CD14-positive monocyte (primary cell): ENCODE results near the gene CSRP1. TPM values are rescaled to one million over a fixed set of nuclear protein-coding genes. Genes with fewer than 3 reads are reported as not detected.

Experiments
- DNase-seq, 3 donors: peaks; one replicate each; pipeline ENCODE4 v3.0.0-alpha.2; 2011 to 2022
- H2AFZ ChIP-seq: 2 replicates; pipeline ENCODE4 v1.6.0; 2012; ENCODE audit warnings: mild to moderate bottlenecking, low read depth, low read length, inconsistent platforms; ENCODE audit not compliant: insufficient read depth, poor library complexity, severe bottlenecking
- H3K27ac ChIP-seq, 2 donors: 1 replicate in 1 of 2; 2 replicates in 1 of 2; pipeline ENCODE4 v1.5.1; 2012 to 2013; ENCODE audit warnings: low read length in 2 of 2, control low read depth in 1 of 2, inconsistent platforms in 1 of 2, low read depth in 1 of 2, mild to moderate bottlenecking in 1 of 2
- H3K27me3 ChIP-seq, 2 donors: one replicate each; pipeline versions ENCODE4 v1.6.0 to v1.6.1; 2011 to 2013; ENCODE audit warnings: low read length in 2 of 2; ENCODE audit not compliant: control insufficient read depth in 2 of 2, insufficient read depth in 2 of 2
- H3K36me3 ChIP-seq, 2 donors: replicated peaks in 1 of 2; 1 replicate in 1 of 2; 2 replicates in 1 of 2; pipeline versions ENCODE4 v1.5.1 to v1.6.1; 2012 to 2013; ENCODE audit warnings: low read length in 2 of 2, control low read depth in 1 of 2, inconsistent platforms in 1 of 2, mild to moderate bottlenecking in 1 of 2; ENCODE audit not compliant: insufficient read depth in 2 of 2, control insufficient read depth in 1 of 2
- H3K4me1 ChIP-seq, 2 donors: 1 replicate in 1 of 2; 2 replicates in 1 of 2; pipeline versions ENCODE4 v1.5.1 to v1.6.1; 2012 to 2013; ENCODE audit warnings: low read length in 2 of 2, control low read depth in 1 of 2, inconsistent platforms in 1 of 2, mild to moderate bottlenecking in 1 of 2, moderate library complexity in 1 of 2; ENCODE audit not compliant: insufficient read depth in 2 of 2, control insufficient read depth in 1 of 2
- H3K4me2 ChIP-seq: replicated peaks from 2 replicates; pipeline ENCODE3; 2012; ENCODE audit warnings: low read length, moderate library complexity, mild to moderate bottlenecking; ENCODE audit not compliant: poor library complexity, severe bottlenecking; ENCODE audit errors: extremely low read depth
- H3K4me3 ChIP-seq, 3 experiments: fragments of 200-600 bp in 1 of 3; sonication (generic) in 1 of 3; replicated peaks in 1 of 3; 1 replicate in 2 of 3; 2 replicates in 1 of 3; pipeline ENCODE4 v1.5.1; 2011 to 2013; ENCODE audit warnings: low read length in 3 of 3, mild to moderate bottlenecking in 3 of 3, control low read depth in 2 of 3, low read depth in 2 of 3, inconsistent platforms in 1 of 3, moderate library complexity in 1 of 3
- H3K79me2 ChIP-seq: 2 replicates; pipeline ENCODE4 v1.6.0; 2012; ENCODE audit warnings: mild to moderate bottlenecking, control low read depth, inconsistent platforms, low read length, moderate library complexity; ENCODE audit not compliant: insufficient read depth
- H3K9ac ChIP-seq: 2 replicates; pipeline ENCODE4 v1.6.0; 2017; ENCODE audit warnings: low read length, mild to moderate bottlenecking; ENCODE audit not compliant: insufficient read depth, poor library complexity, severe bottlenecking
- H3K9me3 ChIP-seq, 2 donors: replicated peaks in 1 of 2; 1 replicate in 1 of 2; 2 replicates in 1 of 2; pipeline versions ENCODE4 v1.5.1 to v1.6.1; 2012 to 2013; ENCODE audit warnings: low read length in 2 of 2, control low read depth in 1 of 2; ENCODE audit not compliant: control insufficient read depth in 1 of 2, insufficient read depth in 1 of 2
- H4K20me1 ChIP-seq: 2 replicates; pipeline ENCODE4 v1.6.0; 2012; ENCODE audit warnings: mild to moderate bottlenecking, low read length, control low read depth, moderate library complexity; ENCODE audit not compliant: insufficient read depth
- H3K27ac Mint-ChIP-seq, 7 donors: one replicate each; pipeline ENCODE4 v1.8.0; 2020; ENCODE audit warnings: mild to moderate bottlenecking in 7 of 7, mixed read lengths in 7 of 7, moderate library complexity in 6 of 7, inconsistent platforms in 2 of 7
- H3K27me3 Mint-ChIP-seq, 3 donors: one replicate each; pipeline ENCODE4 v1.8.0; 2021 to 2022; ENCODE audit warnings: low read depth in 3 of 3, mild to moderate bottlenecking in 3 of 3, mixed read lengths in 3 of 3, moderate library complexity in 3 of 3, inconsistent platforms in 1 of 3
- H3K36me3 Mint-ChIP-seq, 2 donors: one replicate each; pipeline ENCODE4 v1.8.0; 2020; ENCODE audit warnings: mixed read lengths in 2 of 2, inconsistent platforms in 1 of 2, mild to moderate bottlenecking in 1 of 2
- H3K4me1 Mint-ChIP-seq: one replicate; pipeline ENCODE4 v1.8.0; 2020; ENCODE audit warnings: mild to moderate bottlenecking, mixed read lengths
- H3K4me3 Mint-ChIP-seq, 2 donors: one replicate each; pipeline ENCODE4 v1.8.0; 2020; ENCODE audit warnings: mild to moderate bottlenecking in 2 of 2, mixed read lengths in 2 of 2, moderate library complexity in 1 of 2
- H3K9me3 Mint-ChIP-seq, 7 donors: one replicate each; pipeline ENCODE4 v1.8.0; 2020 to 2022; ENCODE audit warnings: mixed read lengths in 7 of 7, mild to moderate bottlenecking in 6 of 7, moderate library complexity in 6 of 7, inconsistent platforms in 2 of 7
- CTCF ChIP-seq: fragments of 200-600 bp; IDR thresholded peaks from one replicate; pipeline ENCODE4 v1.8.0; 2022; ENCODE audit warnings: antibody characterized with exemption, mild to moderate bottlenecking
- WGBS: methylation state at CpG from one replicate; pipeline ENCODE4 v1.1.5; 2013; ENCODE audit warnings: missing lambda C conversion rate; ENCODE audit not compliant: insufficient coverage; 5-methylcytosine and 5-hydroxymethylcytosine counted together
- intact Hi-C, 2 donors: fragments of 100-400 bp; cut with micrococcal nuclease; formaldehyde crosslinking; loops; one replicate each; pipeline versions ENCODE4 v1.15.0 to v1.15.1; 2023
- polyA plus RNA-seq, 3 donors: library from polyadenylated mRNA; depleted of rRNA in 1 of 3; unstranded in 2 of 3; stranded (reverse) in 1 of 3; fragments of 300-500 nt in 2 of 3; fragments of >200 nt in 1 of 3; fragmentation: Illumina TruSeq in 2 of 3; gene quantifications; 1 replicate in 2 of 3; 2 replicates in 1 of 3; pipeline ENCODE4 v1.2.3, GENCODE V29; 2012 to 2021

CSRP1 gene
- polyA plus RNA-seq, 3 donors: 87.4 to 111 (median 98.8) TPM

DNA sequence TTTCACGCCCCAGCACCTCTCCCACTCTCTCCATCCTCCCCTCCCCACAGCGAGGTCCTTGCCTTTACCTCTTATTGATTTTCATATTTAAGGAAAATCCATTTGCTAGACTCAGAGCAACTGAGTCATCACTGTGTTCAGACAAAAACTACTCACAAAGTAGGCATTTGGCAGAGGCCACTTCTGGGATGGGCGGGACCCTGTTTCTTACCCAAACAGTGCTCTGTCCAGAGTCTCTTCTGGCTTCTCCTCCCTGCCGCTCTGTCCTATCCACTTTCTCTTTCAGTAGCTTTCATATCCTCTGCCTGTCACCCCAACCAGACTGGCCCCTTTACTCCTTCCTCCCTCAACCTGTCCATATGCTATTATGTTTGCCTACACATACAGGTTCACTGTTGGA, 29.6 kb upstream of the CSRP1 start:
- H3K27ac ChIP-seq: no peak overlapping the region
- no peak overlapping the region for H3K9ac ChIP-seq
- Mint-ChIP-seq H3K36me3 (peaks cover 10 to 20% of the 10 kb centered on the region in 2 donors), H3K4me1 (peaks cover 60% of the 10 kb centered on the region), H3K4me3 (no peak overlapping the region), H3K9me3 (peaks cover 0 to 11% (median 0%) of the 10 kb centered on the region in 7 donors), H3K27ac (peak overlapping the region in 6 of 7 donors; percentile 50 to 88 (median 74)), H3K27me3 (peaks cover 24 to 38% (median 32%) of the 10 kb centered on the region in 3 donors)
- no peaks in the 10 kb centered on the region for H3K9me3 ChIP-seq
- H2AFZ ChIP-seq: no peak overlapping the region
- no peak for TF ChIP-seq CTCF
- H3K4me2 ChIP-seq: no peak overlapping the region
- DNase-seq: peak in 1 of 3 donors; percentile 17
- H3K79me2 ChIP-seq: no peaks in the 10 kb centered on the region
- 83% methylated on average over 3 of the region's 4 CpGs for WGBS
- H3K27me3 ChIP-seq: peaks cover 32 to 37% of the 10 kb centered on the region in 2 donors
- no peak overlapping the region for H3K4me3 ChIP-seq
- intact Hi-C loops: no loop called here
- no peaks in the 10 kb centered on the region for H3K36me3 ChIP-seq
- H4K20me1 ChIP-seq: no peaks in the 10 kb centered on the region
- peaks cover 47 to 58% of the 10 kb centered on the region in 2 donors for H3K4me1 ChIP-seq

DNA sequence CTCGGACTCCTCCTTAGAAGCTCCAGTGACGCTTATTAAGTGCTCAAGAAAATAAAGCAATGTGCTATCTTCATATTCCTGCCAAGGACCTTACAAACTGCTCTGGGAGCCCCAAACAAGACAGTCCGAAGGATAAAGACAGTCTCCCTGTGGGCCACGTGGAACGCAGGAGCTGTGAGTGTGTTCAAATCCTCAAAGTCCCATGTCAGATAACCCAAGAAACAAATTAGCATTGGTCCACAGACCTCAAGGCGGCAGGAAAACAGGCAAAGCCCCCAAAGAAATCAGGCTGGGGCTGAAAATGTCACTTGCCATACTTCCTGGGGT, 29.0 kb upstream of the CSRP1 start:
- Histone ChIP-seq H3K4me1 (peaks cover 43 to 51% of the 10 kb centered on the region in 2 donors), H4K20me1 (no peaks in the 10 kb centered on the region), H3K4me2 (peak overlapping the region; percentile 33), H2AFZ (peak overlapping the region; percentile 60), H3K79me2 (no peaks in the 10 kb centered on the region), H3K27ac (peak overlapping the region in 1 of 2 donors; percentile 43), H3K4me3 (peak overlapping the region in 1 of 3 experiments; percentile 19), H3K36me3 (no peaks in the 10 kb centered on the region), H3K27me3 (peaks cover 32 to 37% of the 10 kb centered on the region in 2 donors), H3K9ac (no peak overlapping the region), H3K9me3 (no peaks in the 10 kb centered on the region)
- peak overlapping the region in 1 of 2 donors; percentile 69 for H3K4me3 Mint-ChIP-seq
- DNase-seq: no peak
- WGBS: 66% methylated on average over 6 of the region's 6 CpGs
- intact Hi-C loops: no loop called here
- H3K4me1 Mint-ChIP-seq: peaks cover 55% of the 10 kb centered on the region
- H3K36me3 Mint-ChIP-seq: peaks cover 14 to 22% of the 10 kb centered on the region in 2 donors
- H3K27me3 Mint-ChIP-seq: peaks cover 24 to 38% (median 32%) of the 10 kb centered on the region in 3 donors
- peak overlapping the region in 6 of 7 donors; percentile 11 to 90 (median 76) for H3K27ac Mint-ChIP-seq
- no peak for TF ChIP-seq CTCF
- peaks cover 0 to 11% (median 0%) of the 10 kb centered on the region in 7 donors for H3K9me3 Mint-ChIP-seq
